GM12874 (cell line): ENCODE results near the gene RSAD2.
A peak's percentile ranks its signal among the peaks of the same experiment; 100 is the strongest.

Source experiments
- CTCF ChIP-seq: IDR thresholded peaks from 2 replicates; pipeline ENCODE4 v1.5.1; 2011; ENCODE audit warnings: low read depth, mild to moderate bottlenecking, control low read depth, low read length, moderate library complexity; ENCODE audit not compliant: insufficient read depth

The RSAD2 gene

DNA sequence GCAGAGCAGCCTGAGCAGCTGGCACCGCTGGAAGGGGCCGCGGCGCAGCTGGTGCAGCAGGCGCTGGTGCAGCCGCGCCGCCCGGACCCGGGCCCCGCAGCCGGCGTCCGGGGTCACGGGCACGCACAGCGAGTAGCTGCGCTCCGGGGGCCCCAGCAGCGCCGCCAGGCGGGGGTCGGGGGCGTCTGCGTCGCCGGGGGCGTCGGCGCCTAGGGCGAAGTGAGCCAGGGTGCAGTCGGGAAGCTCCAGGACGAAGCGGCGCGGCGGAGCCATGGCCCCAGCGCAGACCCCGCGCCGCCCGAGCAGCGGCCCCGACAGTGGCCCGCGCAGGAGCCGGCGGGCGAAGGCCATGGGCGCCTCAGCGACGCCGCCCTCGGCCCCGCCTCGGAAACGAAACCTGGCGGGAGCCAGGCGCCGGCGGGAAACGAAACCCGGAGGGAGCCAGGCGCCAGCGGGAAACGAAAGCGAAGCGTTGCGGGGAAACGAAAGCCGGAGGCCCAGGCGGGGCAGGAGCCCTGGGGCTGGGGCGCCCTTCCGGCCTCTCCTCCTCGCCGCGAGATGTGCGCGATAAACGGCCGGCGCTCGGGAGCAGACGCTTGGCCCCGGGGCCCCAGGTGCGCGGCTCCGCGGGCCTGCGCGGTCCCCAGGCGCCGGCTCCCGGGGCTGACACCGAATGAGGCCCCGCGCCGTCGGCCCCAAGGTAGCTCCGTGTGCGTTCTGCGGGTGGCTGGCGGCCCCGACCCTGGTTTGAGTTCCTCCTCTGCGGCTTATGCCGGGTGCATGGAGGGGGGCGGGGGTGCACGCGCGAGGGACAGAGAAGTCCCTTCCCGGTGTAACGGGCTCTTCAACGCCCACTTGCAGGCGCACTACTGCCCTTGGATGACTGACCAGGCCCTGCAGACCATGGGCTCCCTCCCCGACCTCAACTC lies 12.0 kb upstream of the RSAD2 start, which contains the start of gene CMPK2:
Gene CMPK2, minus strand, starts transcription at position 562 of the 929 bp plus-strand sequence. Its CDS starts 211 bp downstream, at position 351.
- peak; percentile 57 for TF ChIP-seq CTCF

DNA sequence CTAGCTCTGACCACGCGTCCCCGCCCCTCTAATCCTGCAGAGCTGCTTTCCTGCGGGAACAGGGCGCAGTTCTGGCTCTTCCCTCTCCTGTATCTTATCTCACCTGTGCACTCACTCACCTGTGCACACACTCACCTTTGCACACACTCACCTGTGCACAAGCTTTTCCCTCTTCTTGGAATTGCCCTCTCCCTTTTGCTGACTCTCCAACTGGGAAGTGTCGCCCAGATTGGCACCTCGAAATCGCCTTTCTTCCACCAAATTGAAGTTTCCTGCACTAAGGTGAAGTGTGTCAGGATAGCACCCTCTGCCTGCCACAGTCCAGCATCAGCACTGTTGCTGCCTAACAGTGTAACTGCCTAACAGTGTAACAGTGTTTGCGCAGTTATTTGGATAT lies 11.3 kb upstream of the RSAD2 start:
- TF ChIP-seq CTCF: peak; percentile 36

DNA sequence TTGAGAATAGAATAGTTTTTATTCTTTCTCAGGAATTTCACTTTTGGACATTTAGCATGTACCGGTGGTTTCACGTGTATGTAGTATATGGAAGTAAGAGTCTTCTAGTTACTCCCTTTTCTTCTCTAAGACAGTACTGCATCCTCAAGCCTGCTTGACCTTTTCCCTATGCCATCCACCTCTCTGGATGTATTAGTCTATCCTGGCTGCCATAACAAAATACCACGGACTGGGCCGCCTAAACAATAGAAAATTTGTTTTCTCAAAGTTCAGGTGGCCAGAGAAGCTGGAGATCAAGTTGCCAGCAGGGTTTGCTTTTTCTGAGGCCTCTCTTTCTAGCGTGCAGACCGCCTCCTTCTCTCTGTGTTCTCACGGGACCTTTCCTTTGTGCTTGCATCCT lies 10.6 kb upstream of the RSAD2 start:
- TF ChIP-seq CTCF: no peak

- TF ChIP-seq CTCF: no peak
Measured at GRCh38 chr2:6872394-6872793, 5.2 kb upstream of the RSAD2 start.

DNA sequence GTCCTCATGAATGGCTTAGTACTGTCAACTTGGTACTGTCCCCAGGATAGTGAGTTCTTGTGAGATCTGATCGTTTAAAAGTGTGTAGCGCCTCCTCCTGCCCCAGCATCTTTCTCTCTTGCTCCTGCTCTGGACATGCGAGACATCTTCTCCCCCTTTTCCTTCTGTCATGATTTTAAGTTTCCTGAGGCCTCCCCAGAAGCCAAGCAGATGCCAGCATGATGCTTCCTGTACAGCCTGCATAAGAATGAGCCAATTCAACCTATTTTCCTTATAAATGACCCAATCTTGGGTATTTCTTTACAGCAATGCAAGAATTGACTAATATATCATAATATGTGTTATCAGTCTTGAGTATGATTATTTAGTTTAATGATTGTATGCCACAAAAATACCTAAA lies 3.5 kb upstream of the RSAD2 start:
- TF ChIP-seq CTCF: no peak

DNA sequence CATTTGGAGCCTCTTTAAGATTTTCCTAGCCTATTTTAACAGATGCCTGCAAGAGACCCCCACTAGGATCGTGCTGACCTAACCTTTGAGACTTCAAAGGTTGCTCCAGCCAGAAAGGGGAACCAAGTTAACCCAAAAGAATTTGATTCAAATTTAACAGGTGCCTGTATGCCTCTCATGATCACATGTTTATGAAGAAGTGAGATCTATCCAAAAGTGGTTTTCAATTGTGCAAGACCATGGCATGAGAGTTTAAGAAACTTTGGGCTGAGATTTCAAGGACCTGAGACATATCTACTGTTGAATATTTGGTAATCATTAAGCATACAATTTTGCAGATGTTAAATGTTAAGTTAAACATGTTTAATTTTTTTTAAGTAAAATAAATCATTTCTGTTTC lies 1.3 kb upstream of the RSAD2 start:
- TF ChIP-seq CTCF: no peak

- TF ChIP-seq CTCF: no peak
Measured at GRCh38 chr2:6878549-6878948, 972 bp downstream of the RSAD2 start.
